Activated CD8-positive, alpha-beta memory T cell treated with anti-CD3 and anti-CD28 coated beads for 4 hours (primary cell): ENCODE data around the gene SFI1.
"Not testable (repeated sequence)": the region's sequence is repeated elsewhere in the genome, so short reads cannot be mapped to it uniquely, and the experiment has no call there.

Experiments
- DNase-seq, 2 donors: peaks; one replicate each; pipeline ENCODE4 v3.0.0-alpha.2; 2020; ENCODE audit warnings: low read depth in 2 of 2

The SFI1 gene, protein sequence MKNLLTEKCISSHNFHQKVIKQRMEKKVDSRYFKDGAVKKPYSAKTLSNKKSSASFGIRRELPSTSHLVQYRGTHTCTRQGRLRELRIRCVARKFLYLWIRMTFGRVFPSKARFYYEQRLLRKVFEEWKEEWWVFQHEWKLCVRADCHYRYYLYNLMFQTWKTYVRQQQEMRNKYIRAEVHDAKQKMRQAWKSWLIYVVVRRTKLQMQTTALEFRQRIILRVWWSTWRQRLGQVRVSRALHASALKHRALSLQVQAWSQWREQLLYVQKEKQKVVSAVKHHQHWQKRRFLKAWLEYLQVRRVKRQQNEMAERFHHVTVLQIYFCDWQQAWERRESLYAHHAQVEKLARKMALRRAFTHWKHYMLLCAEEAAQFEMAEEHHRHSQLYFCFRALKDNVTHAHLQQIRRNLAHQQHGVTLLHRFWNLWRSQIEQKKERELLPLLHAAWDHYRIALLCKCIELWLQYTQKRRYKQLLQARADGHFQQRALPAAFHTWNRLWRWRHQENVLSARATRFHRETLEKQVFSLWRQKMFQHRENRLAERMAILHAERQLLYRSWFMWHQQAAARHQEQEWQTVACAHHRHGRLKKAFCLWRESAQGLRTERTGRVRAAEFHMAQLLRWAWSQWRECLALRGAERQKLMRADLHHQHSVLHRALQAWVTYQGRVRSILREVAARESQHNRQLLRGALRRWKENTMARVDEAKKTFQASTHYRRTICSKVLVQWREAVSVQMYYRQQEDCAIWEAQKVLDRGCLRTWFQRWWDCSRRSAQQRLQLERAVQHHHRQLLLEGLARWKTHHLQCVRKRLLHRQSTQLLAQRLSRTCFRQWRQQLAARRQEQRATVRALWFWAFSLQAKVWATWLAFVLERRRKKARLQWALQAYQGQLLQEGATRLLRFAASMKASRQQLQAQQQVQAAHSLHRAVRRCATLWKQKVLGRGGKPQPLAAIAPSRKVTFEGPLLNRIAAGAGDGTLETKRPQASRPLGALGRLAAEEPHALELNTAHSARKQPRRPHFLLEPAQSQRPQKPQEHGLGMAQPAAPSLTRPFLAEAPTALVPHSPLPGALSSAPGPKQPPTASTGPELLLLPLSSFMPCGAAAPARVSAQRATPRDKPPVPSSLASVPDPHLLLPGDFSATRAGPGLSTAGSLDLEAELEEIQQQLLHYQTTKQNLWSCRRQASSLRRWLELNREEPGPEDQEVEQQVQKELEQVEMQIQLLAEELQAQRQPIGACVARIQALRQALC

DNA sequence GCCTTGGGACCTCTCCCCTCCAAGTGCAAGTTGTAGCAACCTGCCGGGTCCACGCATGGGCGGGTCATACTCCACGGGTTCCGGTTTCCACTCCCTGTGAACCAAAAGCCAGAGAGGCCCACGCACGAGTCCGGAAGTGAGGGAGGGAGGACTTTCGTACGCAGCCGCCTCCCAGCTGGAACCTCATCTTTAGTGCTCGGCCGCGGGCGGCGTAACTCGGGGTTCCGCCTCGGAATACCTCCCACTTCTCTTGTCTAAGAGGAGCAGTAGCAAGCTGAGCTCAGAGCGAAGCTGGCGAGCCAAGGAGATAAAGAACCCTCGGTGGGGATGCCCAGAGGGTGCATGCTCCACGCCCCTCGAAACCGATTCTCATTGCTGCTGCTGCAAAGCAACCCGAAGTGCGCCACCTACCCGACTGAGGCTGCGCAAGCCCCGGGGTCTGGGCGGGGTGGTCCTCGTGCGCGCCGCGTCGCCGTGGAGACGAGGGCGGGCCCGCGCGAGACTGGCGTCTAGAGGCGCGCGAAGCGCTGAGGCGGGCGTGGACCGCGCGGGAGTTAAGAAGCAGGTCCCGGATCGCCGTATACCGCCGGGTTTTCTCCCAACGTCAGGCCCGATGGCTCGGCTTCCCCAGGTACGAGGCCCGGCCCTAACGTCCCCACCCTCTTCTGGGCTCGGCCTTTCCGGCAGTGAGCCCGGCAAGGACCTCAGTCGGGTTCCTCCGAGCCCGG, at the start of gene SFI1:
TSS of gene SFI1 (plus strand) at position 530 of the 728 bp plus-strand sequence. CDS start 11,749 bp downstream, outside the sequence.
- peak; percentile 90 to 91 for DNase-seq

DNA sequence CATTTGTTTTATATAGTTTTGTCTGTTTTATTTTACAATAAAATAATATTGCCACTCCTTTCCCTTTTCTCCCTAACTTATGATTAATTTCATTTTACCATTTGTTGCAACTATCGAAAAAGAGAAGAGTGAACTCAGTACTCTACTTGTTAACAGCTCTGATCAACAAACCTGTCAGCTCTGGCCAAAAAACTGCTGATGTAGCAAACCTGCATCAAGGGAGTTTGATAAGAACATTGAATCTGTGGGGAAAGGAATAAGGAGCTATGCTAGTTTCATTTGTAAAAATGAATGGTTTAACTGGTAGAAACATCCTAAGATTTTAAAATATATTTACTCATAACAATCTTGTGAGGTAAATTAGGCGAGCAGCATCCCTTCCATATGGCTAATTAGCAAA, 49.6 kb upstream of the SFI1 start:
- DNase-seq, result no peak

DNA sequence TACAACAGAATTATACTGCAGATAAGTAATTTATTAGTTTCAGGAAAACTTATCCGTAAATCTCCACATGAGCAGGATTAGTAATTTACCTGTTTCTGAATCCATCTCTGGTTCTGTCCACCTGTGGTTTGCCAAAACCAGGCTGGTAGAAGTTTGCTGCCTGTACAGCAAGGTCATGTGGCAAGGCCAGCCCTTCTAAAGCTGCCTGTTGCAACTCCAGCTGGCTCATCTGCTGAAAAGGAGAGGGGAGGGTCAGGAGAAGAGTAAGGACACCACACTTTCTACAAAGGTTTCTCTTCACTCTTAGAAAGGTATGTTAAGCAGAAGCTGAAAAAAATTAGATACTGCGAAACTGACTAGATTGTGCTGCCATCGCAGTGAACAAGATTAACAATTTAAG, 49.0 kb upstream of the SFI1 start:
- no peak for DNase-seq

DNA sequence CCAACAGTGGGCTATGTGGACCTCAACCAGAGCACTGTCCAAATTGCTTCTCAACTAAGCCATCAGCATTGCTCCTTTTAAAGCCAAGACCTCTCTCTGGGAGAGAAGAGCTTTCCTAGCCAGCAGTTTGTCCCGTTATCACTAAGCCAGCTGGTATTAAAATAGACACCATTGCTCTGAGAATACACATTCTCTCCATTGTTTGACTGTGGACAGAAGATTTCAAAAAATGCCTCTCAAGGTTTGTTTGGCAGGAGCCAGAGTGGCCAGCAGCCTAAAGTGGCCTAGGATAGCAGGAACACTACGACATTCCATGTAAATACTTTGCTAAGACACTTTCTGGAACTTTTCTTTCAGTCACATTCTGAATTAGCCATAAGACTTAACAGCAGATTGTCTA, 48.0 kb upstream of the SFI1 start:
- no peak for DNase-seq

DNA sequence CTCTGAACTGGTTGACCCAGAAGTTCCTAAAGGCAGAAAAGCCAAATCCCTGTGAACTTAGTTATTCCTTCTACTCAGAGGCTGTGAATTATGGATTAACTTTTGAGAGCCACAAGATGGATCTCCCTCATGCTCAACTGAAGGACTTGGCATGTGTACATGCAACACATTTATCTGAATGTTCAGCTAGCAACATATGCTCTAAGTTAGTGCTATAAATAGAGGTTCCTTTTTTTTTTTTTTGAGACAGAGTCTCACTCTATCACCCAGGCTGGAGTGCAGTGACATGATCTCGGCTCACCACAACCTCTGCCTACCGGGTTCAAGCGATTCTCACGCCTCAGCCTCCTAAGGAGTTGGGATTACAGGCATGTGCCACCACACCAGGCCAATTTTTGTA, 46.8 kb upstream of the SFI1 start:
- no peak for DNase-seq

DNA sequence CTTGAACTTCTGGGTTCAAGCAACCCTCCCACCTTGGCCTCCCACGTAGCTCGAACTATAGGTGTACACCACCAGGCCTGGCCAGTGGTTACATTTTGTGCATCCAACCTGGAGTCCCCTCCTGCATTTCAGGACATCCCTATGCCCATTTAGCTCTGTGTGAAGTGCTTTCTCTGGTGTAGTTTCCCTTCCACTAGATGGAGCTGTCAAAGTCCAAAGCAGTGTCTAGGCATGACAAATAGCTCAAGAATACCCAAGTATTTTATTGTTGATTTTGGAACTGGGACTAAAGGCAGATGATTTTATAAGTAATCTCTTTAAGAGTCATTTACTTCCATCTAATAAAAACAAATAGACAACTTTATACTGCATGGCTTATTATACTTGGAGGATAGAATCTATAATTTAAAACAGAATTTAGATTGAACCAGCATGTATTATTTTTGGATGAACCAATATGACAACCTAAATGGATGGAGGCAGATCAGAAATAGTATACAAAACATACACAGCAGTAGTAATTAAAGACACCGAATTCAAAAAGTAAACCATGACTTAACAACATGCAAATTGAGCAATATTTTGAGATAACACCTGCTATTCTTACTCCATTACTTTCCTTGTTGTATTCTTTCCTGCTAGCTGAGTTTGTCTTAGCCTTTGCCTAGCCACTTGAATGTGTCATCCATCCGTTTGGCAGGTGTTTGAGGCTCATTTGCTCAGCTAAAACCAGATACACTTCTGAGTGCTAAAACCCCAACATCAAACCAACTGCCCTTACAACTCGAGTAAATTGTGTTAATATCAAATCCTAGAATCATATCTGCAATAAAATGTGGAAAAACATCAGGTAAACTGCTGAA, 44.4 kb upstream of the SFI1 start:
- no peak for DNase-seq

DNA sequence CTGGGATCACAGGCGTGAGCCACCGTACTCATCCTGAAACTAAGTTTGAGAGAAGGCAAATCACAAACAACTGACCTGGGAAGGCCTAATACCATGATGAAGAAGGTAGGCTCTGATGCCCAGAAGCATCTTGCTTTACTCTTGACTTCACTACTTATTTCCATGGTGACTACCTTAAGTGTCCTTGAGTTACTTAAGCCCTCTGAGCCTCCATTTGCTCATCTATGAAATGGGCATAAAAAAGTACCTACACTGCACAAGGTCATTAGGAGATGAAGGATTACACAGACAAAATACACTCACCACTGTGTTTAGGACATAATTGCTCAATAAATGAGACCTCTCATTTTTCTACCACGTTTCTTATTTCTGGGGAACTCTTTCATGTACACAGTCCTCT, 34.6 kb upstream of the SFI1 start:
- DNase-seq, result no peak

DNA sequence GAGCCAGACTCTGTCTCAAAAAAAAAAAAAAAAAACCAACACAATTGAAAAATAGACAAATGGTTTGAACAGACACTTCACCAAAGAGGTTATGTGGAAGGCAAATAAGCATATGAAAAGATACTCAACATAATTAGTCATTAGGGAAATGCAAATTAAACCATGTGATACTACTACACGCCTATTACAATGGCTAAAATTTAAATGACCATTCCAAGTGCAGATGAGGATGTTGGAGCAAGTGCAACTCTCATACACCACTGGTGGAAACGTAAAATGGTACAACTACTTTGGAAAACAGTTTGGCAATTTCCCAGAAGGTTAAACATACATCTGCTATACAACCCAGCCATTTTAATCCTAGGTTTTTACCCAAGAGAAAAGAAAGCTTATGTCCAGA, 31.0 kb upstream of the SFI1 start:
- DNase-seq, result no peak

DNA sequence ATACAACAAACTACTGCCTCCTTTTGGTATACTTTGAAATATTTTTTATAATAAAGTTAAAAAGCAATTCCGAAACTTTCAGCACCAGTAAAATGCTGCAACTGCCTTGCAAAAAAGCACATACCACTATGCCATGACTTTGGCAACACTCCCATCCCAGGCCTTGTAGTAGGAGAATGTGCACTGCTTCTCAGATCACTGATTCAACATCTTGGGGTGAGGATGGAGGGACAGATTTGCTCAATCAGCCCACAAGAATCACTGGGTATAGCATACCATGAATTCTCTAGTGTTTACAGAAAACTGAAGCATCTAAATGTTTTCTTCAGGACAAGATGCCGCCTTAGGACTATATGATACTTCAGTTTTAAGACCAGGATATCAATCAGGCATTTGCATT, 21.6 kb upstream of the SFI1 start:
- DNase-seq, result no peak

DNA sequence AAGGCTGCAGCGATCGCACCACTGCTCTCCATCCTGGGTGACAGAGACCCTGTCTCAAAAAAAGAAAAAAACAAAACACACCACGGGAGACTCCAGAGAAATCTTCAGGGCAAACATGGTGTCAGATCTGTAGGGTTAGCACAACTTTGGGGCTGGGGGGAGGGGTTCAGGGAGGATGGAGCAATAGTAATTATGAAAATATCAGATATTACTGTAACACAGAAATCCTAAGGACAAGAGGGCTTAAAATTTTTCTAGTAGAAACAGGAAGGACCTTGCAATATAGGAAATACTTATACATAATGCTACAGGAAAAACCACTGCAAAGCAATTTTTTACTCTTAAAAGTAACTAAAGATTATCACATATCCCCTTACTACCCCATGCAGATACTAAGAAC, 20.5 kb upstream of the SFI1 start:
- no peak for DNase-seq

DNA sequence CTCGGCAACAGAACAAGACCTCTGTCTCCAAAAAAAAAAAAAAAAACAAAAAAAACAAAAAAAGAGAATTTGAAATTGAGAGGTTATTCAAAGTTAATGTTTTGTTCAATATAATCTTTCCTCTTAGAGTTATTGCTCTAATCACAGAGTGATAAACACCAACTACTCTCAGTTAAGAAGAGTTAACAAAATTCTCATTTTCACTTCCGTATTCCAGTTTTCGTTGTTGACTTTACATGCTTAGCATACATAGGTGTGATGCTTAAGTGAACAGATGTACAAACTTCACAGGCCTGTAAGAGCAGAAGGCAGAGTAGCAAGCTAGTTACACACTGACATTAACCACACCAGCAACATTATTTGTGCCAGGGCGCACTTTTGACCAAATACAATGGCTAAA, 19.0 kb upstream of the SFI1 start:
- no peak for DNase-seq

DNA sequence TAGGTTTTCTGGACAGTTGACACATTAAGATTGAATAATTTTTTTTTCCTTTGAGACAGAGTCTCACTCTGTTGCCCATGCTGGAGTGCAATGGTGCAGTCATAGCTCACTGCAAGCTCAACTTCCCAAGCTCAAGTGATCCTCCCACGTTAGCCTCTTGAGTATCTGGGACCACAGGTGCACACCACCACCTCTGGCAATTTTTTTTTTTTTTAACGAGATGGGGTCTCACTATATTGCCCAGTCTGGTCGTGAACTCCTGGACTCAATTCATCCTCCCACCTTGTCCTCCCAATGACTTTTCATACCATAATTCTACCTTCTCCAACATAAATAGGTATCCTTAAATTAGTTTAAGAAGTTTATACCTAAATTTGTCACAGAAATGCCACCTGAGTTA, 15.2 kb upstream of the SFI1 start:
- DNase-seq, result no peak

DNA sequence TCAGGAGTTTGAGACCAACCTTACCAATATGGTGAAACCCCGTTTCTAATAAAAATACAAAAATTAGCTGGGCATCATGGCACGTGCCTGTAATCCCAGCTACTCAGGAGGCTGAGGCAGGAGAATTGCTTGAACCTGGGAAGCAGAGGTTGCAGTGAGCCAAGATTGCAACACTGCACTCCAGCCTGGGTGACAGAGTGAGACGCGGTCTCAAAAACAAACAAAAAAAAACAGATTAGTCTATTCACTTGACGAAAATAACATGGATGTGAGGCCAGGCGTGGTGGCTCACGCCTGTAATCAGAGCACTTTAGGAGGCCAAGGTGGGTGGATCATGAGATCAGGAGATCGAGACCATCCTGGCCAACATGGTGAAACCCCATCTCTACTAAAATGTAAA, 13.9 kb upstream of the SFI1 start:
- DNase-seq, result not testable (repeated sequence)

DNA sequence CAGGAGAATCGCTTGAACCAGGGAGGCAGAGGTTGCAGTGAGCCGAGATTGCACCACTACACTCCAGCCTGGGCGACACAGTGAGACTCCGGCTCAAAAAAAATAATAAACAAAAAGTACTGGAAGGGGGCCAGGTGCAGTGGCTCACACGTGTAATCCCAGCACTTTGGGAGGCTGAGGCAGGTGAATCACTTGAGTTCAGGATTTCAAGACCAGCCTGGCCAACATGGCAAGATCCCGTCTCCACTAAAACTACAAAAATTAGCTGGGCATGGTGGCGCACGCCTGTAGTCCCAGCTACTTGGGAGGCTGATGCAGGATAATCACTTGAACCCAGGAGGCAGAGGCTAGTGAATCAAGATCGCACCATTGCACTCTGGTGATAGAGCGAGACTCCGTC, 10.0 kb upstream of the SFI1 start:
- not testable (repeated sequence) for DNase-seq

DNA sequence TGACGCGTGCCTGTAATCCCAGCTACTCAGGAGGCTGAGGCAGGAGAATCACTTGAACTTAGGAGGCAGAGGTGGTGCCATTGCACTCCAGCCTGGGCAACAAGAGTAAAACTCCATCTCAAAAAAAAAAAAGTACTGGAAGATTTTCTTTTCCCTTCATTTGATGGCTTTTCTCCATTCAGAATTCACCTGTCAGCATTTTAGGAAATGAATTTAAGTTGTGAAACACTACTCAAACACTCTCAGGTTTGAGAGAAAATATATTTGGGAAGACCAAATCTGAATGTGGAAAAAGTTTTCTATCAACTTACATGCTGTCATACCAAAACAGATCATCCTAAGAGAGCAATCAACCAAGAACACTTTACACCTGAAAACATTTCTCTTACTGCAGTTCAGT, 9.4 kb upstream of the SFI1 start:
- no peak for DNase-seq

DNA sequence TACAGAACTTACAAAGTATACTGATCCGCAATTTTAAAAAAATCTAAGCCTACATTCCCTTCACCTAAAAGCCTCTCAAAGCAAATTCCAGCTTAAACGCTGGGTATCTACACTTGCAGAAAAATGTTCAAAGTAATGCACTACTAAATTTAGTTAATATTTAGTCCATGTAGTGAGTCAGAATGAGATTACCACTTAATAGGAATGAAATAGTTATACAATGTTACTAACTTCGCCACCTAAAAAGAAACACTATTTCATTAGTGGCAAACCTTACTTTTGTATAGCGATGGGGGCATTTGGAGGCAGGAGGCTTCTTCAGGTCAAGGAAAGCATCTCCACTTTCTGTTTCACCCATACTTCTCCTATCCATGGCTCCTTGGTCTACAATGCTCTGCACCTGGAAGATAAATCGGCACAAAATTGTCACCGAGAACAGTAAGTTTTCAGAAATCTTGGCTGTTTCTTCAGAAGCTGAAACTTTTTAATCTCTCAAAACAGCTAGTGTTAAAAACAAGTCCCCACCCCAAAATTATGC, 7.9 kb upstream of the SFI1 start:
- no peak for DNase-seq

DNA sequence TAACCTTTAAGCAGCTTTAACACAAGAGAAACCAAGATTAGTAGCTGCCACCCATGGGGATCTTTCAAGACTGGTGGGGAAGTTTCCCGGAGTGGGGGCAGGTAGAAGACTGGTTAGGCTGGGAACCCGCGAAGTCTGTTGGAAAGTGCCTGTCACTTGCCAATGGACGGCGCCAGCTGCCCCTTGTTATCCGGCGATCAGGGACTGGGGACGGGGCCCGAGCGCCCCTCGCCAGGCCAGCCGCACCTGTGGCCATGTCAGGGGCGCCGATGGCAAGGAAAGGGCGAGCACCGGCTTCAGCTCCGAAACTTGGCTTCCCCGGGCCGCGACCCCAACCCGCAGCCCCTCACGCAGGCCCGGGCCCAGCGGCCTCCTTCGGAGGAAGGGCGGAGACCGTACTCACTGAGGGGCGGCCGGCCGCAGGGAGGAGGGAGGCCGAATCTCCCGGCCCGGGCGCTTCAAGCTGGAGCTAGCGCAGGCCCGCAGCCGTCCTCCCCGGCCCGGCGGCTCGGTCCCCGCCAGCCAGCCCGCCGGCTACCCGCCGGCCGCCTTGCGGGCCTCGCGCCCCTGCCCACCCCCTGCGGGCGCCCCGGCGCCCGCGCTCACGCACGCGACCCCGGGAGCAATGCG, 7.2 kb upstream of the SFI1 start:
- no peak for DNase-seq

DNA sequence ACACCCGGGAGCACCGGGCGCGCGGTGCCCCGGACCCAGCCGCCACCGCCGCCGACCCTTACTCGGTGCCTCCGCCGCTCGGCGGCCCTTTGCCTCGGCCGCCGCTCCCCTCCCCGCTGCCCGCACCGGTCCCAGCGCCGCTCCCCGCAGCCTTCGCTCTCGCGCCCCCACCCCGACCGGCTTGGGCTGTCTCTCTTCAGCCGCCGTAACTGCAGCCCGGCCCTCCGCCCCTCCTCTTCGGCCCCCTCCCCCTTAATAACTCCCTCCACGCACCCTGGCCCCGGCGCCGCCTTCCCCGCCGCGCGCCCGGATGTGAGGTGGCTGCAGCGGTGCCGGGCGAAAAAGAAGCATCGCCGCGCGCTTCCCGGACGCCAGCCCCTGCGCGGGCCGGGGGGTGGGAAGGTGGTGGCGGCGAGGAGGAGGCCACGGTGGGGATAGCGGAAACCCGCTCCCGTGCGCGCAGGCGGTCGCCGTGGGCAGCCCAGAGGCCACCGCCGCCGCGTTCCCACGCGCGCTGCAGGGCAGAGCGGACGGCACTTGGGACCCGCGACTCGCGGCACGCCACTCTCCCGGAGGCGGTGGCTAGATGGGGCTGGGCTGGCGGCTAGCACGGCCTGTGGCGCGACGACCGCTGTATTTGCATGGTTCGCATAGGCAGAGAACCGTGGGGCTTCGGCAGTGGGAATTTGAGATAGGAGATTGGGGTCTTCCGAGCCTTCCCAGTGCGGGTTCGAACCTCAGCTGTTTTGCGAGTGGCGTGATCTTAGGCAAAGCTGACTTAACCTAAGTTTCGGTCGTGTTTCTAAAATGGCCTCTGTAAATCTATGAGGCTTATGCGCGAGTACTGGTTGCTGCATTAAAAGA, 6.5 kb upstream of the SFI1 start, which contains the start of gene EIF4ENIF1:
TSS of gene EIF4ENIF1 (minus strand) at position 211 of the 864 bp plus-strand sequence. CDS start 1,124 bp downstream, outside the sequence.
- DNase-seq, result peak; percentile 62 to 63

DNA sequence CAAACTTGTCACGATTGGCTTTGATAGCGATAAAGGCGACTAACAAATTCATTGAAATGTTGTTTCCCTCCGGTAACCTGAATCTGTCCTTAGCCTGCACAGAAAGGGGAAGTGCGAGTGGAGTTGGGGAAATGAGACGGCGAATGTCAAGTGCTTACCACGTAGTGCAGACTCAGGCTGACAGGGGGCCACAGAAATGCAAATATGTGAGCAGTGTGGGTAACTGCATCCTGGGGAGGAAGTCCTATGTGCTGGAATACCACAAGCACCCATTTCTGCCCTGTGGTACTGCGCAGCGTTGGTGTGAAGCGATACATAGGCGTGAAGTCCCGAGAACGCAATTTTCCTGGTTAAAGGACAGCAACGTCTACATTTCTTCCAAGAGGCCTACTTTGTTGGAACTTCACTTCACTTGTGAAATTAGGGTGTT, 5.8 kb upstream of the SFI1 start:
- peak in 1 of 2 donors; percentile 30 for DNase-seq
